GM19372 (cell line): ENCODE data around the gene DNAH3.

ENCODE experiments used
- ATAC-seq: cut with Tn5 transposase; IDR thresholded peaks from one replicate; pipeline ENCODE4 v1.9.1; 2021; ENCODE audit warnings: mild to moderate bottlenecking, low read depth, moderate library complexity; ENCODE audit not compliant: unreplicated experiment

DNAH3 gene

DNA sequence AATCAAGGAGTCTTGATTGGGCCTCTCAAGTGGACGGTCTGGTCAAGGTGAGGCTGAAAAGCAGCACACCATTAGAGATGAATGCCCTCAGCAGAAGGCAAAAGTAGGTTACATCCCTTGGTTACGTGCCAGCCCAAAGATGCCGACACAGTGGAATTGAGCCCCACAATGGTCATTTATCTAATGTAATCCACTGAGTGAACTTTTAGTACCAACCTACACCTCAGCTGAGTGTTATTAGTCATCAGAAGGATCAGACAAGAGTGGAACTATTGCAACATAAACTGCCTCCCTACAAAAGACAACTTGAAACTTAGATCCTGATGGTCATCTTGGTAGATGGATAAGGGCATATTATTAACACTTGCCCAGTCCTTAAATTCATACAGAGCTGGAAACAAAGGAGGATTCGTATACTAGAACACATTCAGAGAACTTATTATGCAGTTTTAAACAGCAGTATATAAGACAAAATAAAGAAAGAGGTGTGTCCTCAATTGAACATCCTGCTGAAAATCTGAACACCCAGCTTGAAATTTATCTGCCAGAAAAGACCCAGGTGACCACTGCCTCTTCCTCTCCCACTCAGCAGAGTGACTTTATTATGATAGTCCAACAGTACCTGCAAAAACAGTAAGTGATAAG lies 253.3 kb downstream of the DNAH3 start:
- ATAC-seq = no peak

DNA sequence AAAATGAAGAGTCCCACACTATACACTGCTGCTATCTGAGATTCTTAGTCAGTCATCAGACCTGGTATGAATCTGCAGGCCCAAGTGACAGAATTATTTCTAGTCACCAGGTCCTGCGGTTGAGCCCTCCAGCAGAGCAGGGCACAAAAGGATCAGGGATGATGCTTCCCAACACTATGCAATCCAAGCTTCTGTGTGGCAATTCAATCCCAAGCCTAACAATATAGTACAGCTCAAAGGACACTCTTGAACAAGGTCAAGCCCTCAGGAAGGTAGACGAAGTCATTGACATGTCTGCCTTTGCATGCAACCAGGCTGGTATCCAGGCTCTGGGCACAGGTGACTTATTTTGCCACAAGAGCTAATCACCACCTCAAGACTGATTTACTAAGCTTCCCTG lies 256.3 kb downstream of the DNAH3 start:
- no peak for ATAC-seq

DNA sequence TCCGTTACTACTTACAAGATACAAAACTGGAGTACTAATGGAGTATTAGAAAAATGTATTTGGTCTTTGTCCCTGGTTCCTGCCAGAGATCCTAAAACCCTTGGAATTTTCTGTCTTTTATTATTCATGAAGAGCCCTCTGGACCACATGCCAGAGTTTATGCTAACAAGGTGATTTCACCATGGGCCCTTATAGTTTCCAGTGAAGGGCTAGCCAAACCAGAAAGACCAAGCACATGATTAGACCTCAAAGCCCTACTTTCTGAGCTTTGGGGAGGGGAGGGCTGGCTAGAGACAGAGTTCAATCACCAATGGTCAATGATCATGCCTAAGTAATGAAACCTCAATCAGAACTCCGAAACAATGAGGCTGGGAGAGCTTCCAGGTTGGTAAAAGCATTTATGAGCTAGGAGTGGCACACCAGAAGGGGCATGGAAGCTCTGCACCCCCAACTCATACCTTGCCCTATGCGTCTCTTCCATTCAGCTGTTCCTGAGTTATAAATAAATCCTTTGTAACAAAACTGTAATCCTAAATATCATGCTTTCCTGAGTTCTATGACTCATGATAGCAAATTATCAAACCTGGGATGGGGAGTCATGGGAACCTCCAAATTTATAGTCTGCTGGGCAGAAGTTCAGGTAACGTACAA lies 260.9 kb downstream of the DNAH3 start:
- no peak for ATAC-seq

DNA sequence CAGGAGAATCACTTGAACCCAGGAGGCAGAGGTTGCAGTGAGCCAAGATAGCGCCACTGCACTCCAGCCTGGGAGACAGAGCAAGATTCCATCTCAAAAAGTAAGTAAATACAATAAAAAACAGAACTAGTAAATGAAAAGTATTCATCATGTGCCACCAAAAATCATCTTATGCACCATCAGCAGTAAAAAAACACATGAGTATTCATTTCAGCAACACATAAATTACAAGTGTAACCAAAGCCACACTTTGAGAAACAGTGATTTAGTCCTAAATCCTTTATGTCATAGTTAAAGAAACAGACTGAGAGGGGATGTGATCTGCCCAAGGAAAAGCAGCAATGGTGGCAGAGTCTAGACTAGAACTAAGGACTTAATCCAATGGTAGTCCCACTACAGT lies 263.4 kb downstream of the DNAH3 start:
- no peak for ATAC-seq

DNA sequence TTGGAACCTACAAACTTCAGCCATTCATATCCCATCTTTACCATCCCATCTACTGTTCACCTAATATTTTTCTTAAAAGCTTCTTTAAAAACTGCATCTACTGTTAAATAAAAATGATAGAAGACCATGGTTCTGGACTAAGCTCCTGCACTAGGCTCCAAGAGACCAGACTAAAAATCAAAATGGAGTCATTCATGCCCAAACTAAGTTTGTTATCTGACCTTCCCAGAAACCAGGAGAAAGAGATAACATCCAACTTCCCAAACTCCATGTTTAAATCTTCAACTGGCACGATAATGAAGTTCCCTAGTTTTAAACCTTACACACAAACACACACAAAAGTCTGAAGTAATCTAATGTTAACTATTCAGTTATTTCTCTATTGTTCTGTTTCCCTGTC lies 264.3 kb downstream of the DNAH3 start:
- ATAC-seq = no peak

DNA sequence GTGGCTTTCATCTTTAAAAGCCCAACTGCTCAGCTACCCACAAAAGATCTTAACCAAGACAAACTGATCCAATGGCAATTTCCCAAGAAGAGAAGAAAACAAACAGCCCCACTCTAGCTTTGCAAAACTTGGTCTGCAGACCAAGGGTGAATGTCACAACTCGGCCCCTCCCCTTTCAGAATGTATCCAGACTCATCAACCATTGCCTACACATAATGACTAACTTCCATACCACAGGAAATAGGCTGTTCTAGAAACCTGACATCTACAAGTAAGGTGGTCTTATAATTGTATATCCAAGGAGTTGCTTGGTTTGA lies 266.4 kb downstream of the DNAH3 start:
- ATAC-seq = no peak

DNA sequence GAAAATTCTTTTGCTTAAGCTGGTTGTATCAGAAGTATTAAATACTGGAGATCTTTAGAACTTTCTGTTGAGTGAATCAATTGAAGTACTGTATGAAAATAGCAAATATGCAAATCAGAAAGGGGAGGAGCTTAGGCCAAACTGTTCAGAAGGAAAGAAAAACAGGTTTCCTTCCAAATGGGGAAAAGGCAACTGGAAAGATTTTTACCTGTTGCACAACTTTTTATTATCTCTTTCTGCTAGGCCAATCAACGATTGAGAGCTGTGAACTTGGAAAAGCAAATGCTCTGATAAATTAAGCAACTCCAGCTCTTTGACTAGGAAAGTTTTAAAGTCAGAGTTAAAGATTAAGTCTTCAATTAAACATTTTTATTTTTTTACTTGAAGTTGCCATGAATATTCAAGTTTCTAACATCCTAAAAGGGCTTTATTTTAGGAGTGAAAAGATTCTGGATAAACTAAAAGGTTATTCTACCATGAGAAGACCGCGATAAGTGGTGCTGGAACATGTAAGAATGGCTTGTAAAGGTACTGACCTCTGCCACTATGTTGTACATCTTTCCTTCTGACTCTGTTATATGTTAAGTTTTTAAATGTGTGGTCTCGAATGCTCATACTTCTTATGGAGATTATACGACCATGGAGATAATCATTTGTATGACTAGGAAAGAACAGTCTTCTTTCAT lies 266.9 kb downstream of the DNAH3 start:
- ATAC-seq = no peak
